Mesenchymal stem cell (in vitro differentiated cells and primary cell): ENCODE results near the gene CFAP299.
A peak's percentile ranks its signal among the peaks of the same experiment; 100 is the strongest.

Experiments
- DNase-seq: peaks from one replicate; pipeline ENCODE4 v3.0.0-alpha.2; 2013
- H2AFZ ChIP-seq: one replicate; pipeline ENCODE4 v1.6.1; 2013; ENCODE audit warnings: low read depth, mild to moderate bottlenecking, control low read depth, inconsistent platforms, low read length, moderate library complexity
- H2AK5ac ChIP-seq: 2 replicates; pipeline ENCODE4 v1.6.1; 2013; ENCODE audit warnings: low read length, moderate library complexity, mild to moderate bottlenecking, inconsistent platforms; ENCODE audit not compliant: severe bottlenecking
- H2BK120ac ChIP-seq: one replicate; pipeline ENCODE4 v1.6.1; 2013; ENCODE audit warnings: low read depth, mild to moderate bottlenecking, inconsistent platforms, low read length, moderate library complexity
- H2BK12ac ChIP-seq, 2 experiments: one replicate each; pipeline ENCODE4 v1.6.1; 2013; ENCODE audit warnings: inconsistent platforms in 2 of 2, low read length in 2 of 2, mild to moderate bottlenecking in 2 of 2, moderate library complexity in 2 of 2, control low read depth in 1 of 2
- H2BK15ac ChIP-seq: one replicate; pipeline ENCODE4 v1.6.1; 2013; ENCODE audit warnings: mild to moderate bottlenecking, low read depth, inconsistent platforms; ENCODE audit not compliant: poor library complexity, severe bottlenecking
- H2BK5ac ChIP-seq: 2 replicates; pipeline ENCODE4 v1.6.1; 2013; ENCODE audit warnings: low read depth, mild to moderate bottlenecking, low read length, control low read depth, inconsistent platforms; ENCODE audit not compliant: poor library complexity, severe bottlenecking
- H3K14ac ChIP-seq, 2 experiments: one replicate each; pipeline ENCODE4 v1.6.1; 2013; ENCODE audit warnings: inconsistent platforms in 2 of 2, low read length in 2 of 2, control low read depth in 1 of 2, mild to moderate bottlenecking in 1 of 2, moderate library complexity in 1 of 2
- H3K18ac ChIP-seq, 2 experiments: one replicate each; pipeline ENCODE4 v1.6.1; 2013; ENCODE audit warnings: inconsistent platforms in 2 of 2, low read length in 2 of 2, control low read depth in 1 of 2, low read depth in 1 of 2, mild to moderate bottlenecking in 1 of 2
- H3K23ac ChIP-seq, 2 experiments: one replicate each; pipeline ENCODE4 v1.6.1; 2013; ENCODE audit warnings: inconsistent platforms in 2 of 2, low read length in 2 of 2, mild to moderate bottlenecking in 2 of 2, moderate library complexity in 2 of 2, control low read depth in 1 of 2
- H3K27ac ChIP-seq: 2 replicates; pipeline ENCODE4 v1.5.1; 2013; ENCODE audit warnings: mild to moderate bottlenecking, moderate library complexity, low read length, control low read depth, inconsistent platforms; ENCODE audit not compliant: poor library complexity, severe bottlenecking
- H3K27me3 ChIP-seq, 2 experiments: 2 replicates each; pipeline versions ENCODE4 v1.6.1 to v1.7.0; 2013; ENCODE audit warnings: low read length in 2 of 2, mild to moderate bottlenecking in 2 of 2, moderate library complexity in 2 of 2, control low read depth in 1 of 2, inconsistent platforms in 1 of 2; ENCODE audit not compliant: control insufficient read depth in 1 of 2, insufficient read depth in 1 of 2
- H3K36me3 ChIP-seq, 2 experiments: 2 replicates each; pipeline versions ENCODE4 v1.6.1 to v1.7.0; 2013; ENCODE audit warnings: low read length in 2 of 2, control low read depth in 1 of 2, inconsistent platforms in 1 of 2, low read depth in 1 of 2, mild to moderate bottlenecking in 1 of 2; ENCODE audit not compliant: insufficient read depth in 2 of 2, control insufficient read depth in 1 of 2
- H3K4ac ChIP-seq, 2 experiments: one replicate each; pipeline ENCODE4 v1.6.1; 2013; ENCODE audit warnings: inconsistent platforms in 2 of 2, low read length in 2 of 2, mild to moderate bottlenecking in 2 of 2, moderate library complexity in 2 of 2, control low read depth in 1 of 2, low read depth in 1 of 2
- H3K4me1 ChIP-seq: 2 replicates; pipeline ENCODE4 v1.6.1; 2013; ENCODE audit warnings: low read depth, low read length, control low read depth; ENCODE audit not compliant: control insufficient read depth, insufficient read depth
- H3K4me2 ChIP-seq: 2 replicates; pipeline ENCODE4 v1.6.1; 2013; ENCODE audit warnings: low read length, mild to moderate bottlenecking, inconsistent platforms; ENCODE audit not compliant: poor library complexity, severe bottlenecking
- H3K4me3 ChIP-seq, 2 experiments: 2 replicates each; pipeline versions ENCODE4 v1.5.1 to v1.7.0; 2013; ENCODE audit warnings: low read length in 2 of 2, mild to moderate bottlenecking in 2 of 2, control low read depth in 1 of 2, low read depth in 1 of 2; ENCODE audit not compliant: insufficient read depth in 1 of 2
- H3K79me1 ChIP-seq: replicated peaks from 2 replicates; pipeline ENCODE4 v1.6.1; 2013; ENCODE audit warnings: mild to moderate bottlenecking, control low read depth, low read length, inconsistent platforms; ENCODE audit not compliant: poor library complexity, severe bottlenecking
- H3K9ac ChIP-seq: 2 replicates; pipeline ENCODE4 v1.7.0; 2013; ENCODE audit warnings: mild to moderate bottlenecking, low read length, moderate library complexity
- H3K9me3 ChIP-seq: 2 replicates; pipeline ENCODE4 v1.7.0; 2013; ENCODE audit warnings: mild to moderate bottlenecking, low read length; ENCODE audit not compliant: control insufficient read depth
- H4K8ac ChIP-seq: one replicate; pipeline ENCODE4 v1.6.1; 2013; ENCODE audit warnings: inconsistent platforms, mild to moderate bottlenecking, low read length, moderate library complexity
- H4K91ac ChIP-seq: one replicate; pipeline ENCODE4 v1.6.1; 2013; ENCODE audit warnings: mild to moderate bottlenecking, low read length, inconsistent platforms
- WGBS: methylation state at CpG from one replicate; pipeline ENCODE4 v1.1.7; 2013; ENCODE audit warnings: mixed read lengths; 5-methylcytosine and 5-hydroxymethylcytosine counted together

Gene CFAP299

GRCh38 chr4:80334568-80334967 lies 962 bp upstream of the CFAP299 start:
- Histone ChIP-seq H4K91ac (no peak overlapping the region), H3K14ac (no peak overlapping the region), H4K8ac (no peak overlapping the region), H3K9me3 (no peaks in the 10 kb centered on the region), H2BK120ac (no peak overlapping the region), H2BK12ac (no peak overlapping the region), H3K9ac (peak overlapping the region; percentile 70), H3K27me3 (no peaks in the 10 kb centered on the region), H3K18ac (no peak overlapping the region), H2AFZ (no peak overlapping the region), H2AK5ac (no peak overlapping the region), H2BK15ac (no peak overlapping the region), H3K4me1 (peaks cover 4% of the 10 kb centered on the region), H3K4me3 (no peak overlapping the region), H3K4me2 (no peak overlapping the region), H3K23ac (no peak overlapping the region), H3K4ac (no peak overlapping the region), H3K79me1 (no peaks in the 10 kb centered on the region), H3K27ac (no peak overlapping the region), H3K36me3 (no peaks in the 10 kb centered on the region), H2BK5ac (no peak overlapping the region)
- DNase-seq, result no peak
- no CpG with 5 or more reads among the region's 1 CpG for WGBS

GRCh38 chr4:80335226-80335553 lies 340 bp upstream of the CFAP299 start:
- Histone ChIP-seq H2BK120ac (no peak overlapping the region), H3K9me3 (no peaks in the 10 kb centered on the region), H3K79me1 (no peaks in the 10 kb centered on the region), H2AFZ (peak overlapping the region; percentile 49), H2BK15ac (no peak overlapping the region), H4K8ac (no peak overlapping the region), H3K27me3 (no peaks in the 10 kb centered on the region), H3K4me1 (peaks cover 4% of the 10 kb centered on the region), H3K23ac (no peak overlapping the region), H3K18ac (no peak overlapping the region), H3K36me3 (no peaks in the 10 kb centered on the region), H3K27ac (no peak overlapping the region), H2BK12ac (no peak overlapping the region), H2BK5ac (no peak overlapping the region), H3K9ac (peak overlapping the region; percentile 70), H4K91ac (no peak overlapping the region), H3K4ac (no peak overlapping the region), H3K4me3 (peak overlapping the region in 1 of 2 experiments; percentile 93), H3K14ac (no peak overlapping the region), H3K4me2 (peak overlapping the region; percentile 92), H2AK5ac (no peak overlapping the region)
- 12% methylated on average over 3 of the region's 3 CpGs for WGBS
- DNase-seq, result no peak

- Histone ChIP-seq H3K23ac (no peak overlapping the region), H2BK120ac (no peak overlapping the region), H3K9ac (peak overlapping the region; percentile 70), H3K27me3 (no peaks in the 10 kb centered on the region), H3K4me1 (peaks cover 4% of the 10 kb centered on the region), H3K79me1 (no peaks in the 10 kb centered on the region), H2BK5ac (no peak overlapping the region), H4K8ac (no peak overlapping the region), H3K4me3 (peak overlapping the region in 1 of 2 experiments; percentile 93), H3K4me2 (peak overlapping the region; percentile 31), H3K14ac (no peak overlapping the region), H3K9me3 (peaks cover under 1% of the 10 kb centered on the region), H3K27ac (no peak overlapping the region), H2AK5ac (no peak overlapping the region), H4K91ac (no peak overlapping the region), H2BK15ac (no peak overlapping the region), H2BK12ac (no peak overlapping the region), H2AFZ (no peak overlapping the region), H3K18ac (no peak overlapping the region), H3K4ac (no peak overlapping the region), H3K36me3 (no peaks in the 10 kb centered on the region)
- WGBS, result 39% methylated on average over 10 of the region's 10 CpGs
- peak; percentile 16 for DNase-seq
These were observed 1.1 kb downstream of the CFAP299 start for GRCh38 chr4:80336582-80336981.

- H3K14ac ChIP-seq, result no peak overlapping the region
- H2BK12ac ChIP-seq, result no peak overlapping the region
- H3K4me2 ChIP-seq, result no peak overlapping the region
- no peak overlapping the region for H2BK5ac ChIP-seq
- no peak overlapping the region for H4K91ac ChIP-seq
- no peak overlapping the region for H3K27ac ChIP-seq
- no peaks in the 10 kb centered on the region for H3K79me1 ChIP-seq
- no peak overlapping the region for H3K23ac ChIP-seq
- H2BK120ac ChIP-seq, result no peak overlapping the region
- H3K4me1 ChIP-seq, result peaks cover 4% of the 10 kb centered on the region
- peak; percentile 12 for DNase-seq
- no peak overlapping the region for H2AFZ ChIP-seq
- 55% methylated on average over 2 of the region's 2 CpGs for WGBS
- no peak overlapping the region for H3K4me3 ChIP-seq
- no peaks in the 10 kb centered on the region for H3K36me3 ChIP-seq
- no peak overlapping the region for H2BK15ac ChIP-seq
- peaks cover 17% of the 10 kb centered on the region for H3K9me3 ChIP-seq
- no peaks in the 10 kb centered on the region for H3K27me3 ChIP-seq
- H3K4ac ChIP-seq, result no peak overlapping the region
- H3K18ac ChIP-seq, result no peak overlapping the region
- no peak overlapping the region for H3K9ac ChIP-seq
- no peak overlapping the region for H4K8ac ChIP-seq
- no peak overlapping the region for H2AK5ac ChIP-seq
These were observed 4.5 kb downstream of the CFAP299 start for GRCh38 chr4:80340036-80340435.
